Esophagus muscularis mucosa (tissue), 4 donors: Measurements from ENCODE around the gene SLC12A9. TPM values are rescaled to one million over a fixed set of nuclear protein-coding genes. Genes with fewer than 3 reads are reported as not detected.
"Not testable (repeated sequence)": the region's sequence is repeated elsewhere in the genome, so short reads cannot be mapped to it uniquely, and the experiment has no call there.

Experiments
- DNase-seq: peaks from one replicate; pipeline ENCODE4 v3.0.0-alpha.2; 2017; ENCODE audit errors: extremely low spot score
- H3K27ac ChIP-seq, 4 donors: fragments of 200-600 bp; sonication (generic); replicated peaks in 1 of 4; 1 replicate in 3 of 4; 2 replicates in 1 of 4; pipeline ENCODE4 v1.5.1; 2016 to 2019; ENCODE audit warnings: mild to moderate bottlenecking in 1 of 4
- H3K27me3 ChIP-seq, 4 donors: fragments of 200-600 bp; sonication (generic); one replicate each; pipeline versions ENCODE4 v1.5.1 to v1.6.0; 2016 to 2019
- H3K36me3 ChIP-seq, 4 donors: fragments of 200-600 bp; sonication (generic); one replicate each; pipeline ENCODE4 v1.5.1; 2016 to 2019
- H3K4me1 ChIP-seq, 4 donors: fragments of 200-600 bp; sonication (generic); one replicate each; pipeline ENCODE4 v1.5.1; 2016 to 2019
- H3K4me3 ChIP-seq, 4 donors: fragments of 200-600 bp; sonication (generic); 1 replicate in 2 of 4; 2 replicates in 2 of 4; pipeline ENCODE4 v1.5.1; 2016 to 2019; ENCODE audit warnings: mild to moderate bottlenecking in 4 of 4, moderate library complexity in 1 of 4
- H3K9me3 ChIP-seq, 4 donors: fragments of 200-600 bp; sonication (generic); 1 replicate in 3 of 4; 2 replicates in 1 of 4; pipeline ENCODE4 v1.5.1; 2016 to 2019
- CTCF ChIP-seq, 3 experiments: fragments of 200-600 bp in 2 of 3; fragments of 450-650 bp in 1 of 3; sonication (generic) in 2 of 3; IDR thresholded peaks; one replicate each; pipeline ENCODE4 v1.5.1; 2017 to 2019; ENCODE audit warnings: antibody characterized with exemption in 3 of 3, mild to moderate bottlenecking in 2 of 3, moderate library complexity in 1 of 3
- EP300 ChIP-seq: sonication (generic); formaldehyde crosslinking; IDR thresholded peaks from one replicate; pipeline ENCODE4 v1.6.1; 2017; ENCODE audit warnings: antibody characterized with exemption
- POLR2A ChIP-seq: fragments of 450-650 bp; IDR thresholded peaks from one replicate; pipeline ENCODE4 v1.6.1; 2017; ENCODE audit warnings: antibody characterized with exemption, moderate library complexity, mild to moderate bottlenecking, low read depth
- POLR2AphosphoS5 ChIP-seq, 2 donors: sonication (generic); formaldehyde crosslinking; IDR thresholded peaks; one replicate each; pipeline ENCODE4 v1.6.1; 2017; ENCODE audit warnings: antibody characterized with exemption in 2 of 2
- WGBS: methylation state at CpG from one replicate; pipeline ENCODE4 v1.1.5; 2018; 5-methylcytosine and 5-hydroxymethylcytosine counted together
- intact Hi-C: fragments of 100-400 bp; cut with DNase I; formaldehyde crosslinking; loops from one replicate; pipeline ENCODE4 v1.15.1; 2023
- total RNA-seq, 4 donors: library from RNA; depleted of rRNA; stranded (reverse); fragments of >200 nt; gene quantifications; one replicate each; pipeline versions ENCODE4 v1.1.0 to v1.2.1, GENCODE V29; 2016

The SLC12A9 gene
- total RNA-seq, 4 donors from 2014 or later, result 15.0 to 26.0 (median 19.9) TPM

GRCh38 chr7:100900978-100901377, 48.5 kb downstream of the SLC12A9 start:
- TF ChIP-seq EP300 (no peak), CTCF (IDR thresholded peaks at IDR 0.05) (no peak), POLR2A (no peak), POLR2AphosphoS5 (IDR thresholded peaks at IDR 0.05) (no peak)
- H3K9me3 ChIP-seq, result no peaks in the 10 kb centered on the region
- DNase-seq, result no peak
- no peak overlapping the region for H3K27ac ChIP-seq
- peaks cover 9 to 15% (median 15%) of the 10 kb centered on the region in 4 donors for H3K4me1 ChIP-seq
- H3K36me3 ChIP-seq, result no peaks in the 10 kb centered on the region
- no peak overlapping the region for H3K4me3 ChIP-seq
- intact Hi-C loops, result no loop called here
- WGBS, result 85% methylated on average over 1 of the region's 2 CpGs
- peaks cover 0 to 68% (median 16%) of the 10 kb centered on the region in 4 donors for H3K27me3 ChIP-seq

- H3K4me1 ChIP-seq, result peaks cover 3 to 6% (median 6%) of the 10 kb centered on the region in 4 donors
- H3K36me3 ChIP-seq, result no peaks in the 10 kb centered on the region
- H3K27me3 ChIP-seq, result peaks cover 0 to 67% (median 8%) of the 10 kb centered on the region in 4 donors
- intact Hi-C loops, result no loop called here
- H3K27ac ChIP-seq, result no peak overlapping the region
- H3K4me3 ChIP-seq, result no peak overlapping the region
- WGBS, result 69% methylated on average over 3 of the region's 5 CpGs
- no peak for TF ChIP-seq POLR2A
- TF ChIP-seq EP300, result no peak
- no peak for TF ChIP-seq CTCF (IDR thresholded peaks at IDR 0.05)
- no peak for TF ChIP-seq POLR2AphosphoS5 (IDR thresholded peaks at IDR 0.05)
- H3K9me3 ChIP-seq, result no peaks in the 10 kb centered on the region
- DNase-seq, result no peak
Measured at GRCh38 chr7:100901921-100902332, 49.4 kb downstream of the SLC12A9 start.

- TF ChIP-seq POLR2A (no peak), EP300 (no peak), POLR2AphosphoS5 (IDR thresholded peaks at IDR 0.05) (no peak), CTCF (IDR thresholded peaks at IDR 0.05) (no peak)
- intact Hi-C loops, result no loop called here
- no peaks in the 10 kb centered on the region for H3K9me3 ChIP-seq
- DNase-seq, result no peak
- no peaks in the 10 kb centered on the region for H3K36me3 ChIP-seq
- H3K27me3 ChIP-seq, result peaks cover 0 to 59% (median 3%) of the 10 kb centered on the region in 4 donors
- H3K27ac ChIP-seq, result no peak overlapping the region
- 81% methylated on average over 7 of the region's 7 CpGs for WGBS
- no peak overlapping the region for H3K4me3 ChIP-seq
- H3K4me1 ChIP-seq, result no peaks in the 10 kb centered on the region
Measured at GRCh38 chr7:100902638-100903037, 50.1 kb downstream of the SLC12A9 start.

GRCh38 chr7:100908512-100908911, 56.0 kb downstream of the SLC12A9 start:
- H3K4me1 ChIP-seq, result no peaks in the 10 kb centered on the region
- H3K36me3 ChIP-seq, result no peaks in the 10 kb centered on the region
- intact Hi-C loops, result no loop called here
- H3K27me3 ChIP-seq, result peaks cover 0 to 27% (median 0%) of the 10 kb centered on the region in 4 donors
- TF ChIP-seq POLR2A, result no peak
- no peak for TF ChIP-seq EP300
- no peak for TF ChIP-seq POLR2AphosphoS5 (IDR thresholded peaks at IDR 0.05)
- TF ChIP-seq CTCF (IDR thresholded peaks at IDR 0.05), result no peak
- WGBS, result 95% methylated on average over 5 of the region's 5 CpGs
- no peak for DNase-seq
- no peak overlapping the region for H3K27ac ChIP-seq
- no peak overlapping the region for H3K4me3 ChIP-seq
- no peaks in the 10 kb centered on the region for H3K9me3 ChIP-seq

GRCh38 chr7:100910443-100910842, 57.9 kb downstream of the SLC12A9 start:
- H3K27ac ChIP-seq, H3K4me3 ChIP-seq, H3K36me3 ChIP-seq, DNase-seq, H3K4me1 ChIP-seq, H3K9me3 ChIP-seq, intact Hi-C loops: not testable (repeated sequence)
- peaks cover 0 to 27% (median 0%) of the 10 kb centered on the region in 4 donors for H3K27me3 ChIP-seq
- 61% methylated on average over 7 of the region's 7 CpGs for WGBS
